ENCODE measurements around the gene ADGRV1.

- no peak for TF ChIP-seq CTCF (IDR thresholded peaks at IDR 0.05; ENCODE audit: extremely low read depth in 1 of 2, insufficient read depth in 1 of 2, low read depth in 1 of 2, low read length in 2 of 2)
- TF ChIP-seq POLR2AphosphoS5 (IDR thresholded peaks at IDR 0.05; ENCODE audit: insufficient read depth, low read depth, low read length) = no peak
- no peak for TF ChIP-seq POLR2A (IDR thresholded peaks at IDR 0.05; ENCODE audit: low read depth, low read length)
- TF ChIP-seq EZH2 (IDR thresholded peaks at IDR 0.05; ENCODE audit: borderline replicate concordance, low read depth, low read length, severe bottlenecking) = no peak
- TF ChIP-seq MAX (IDR thresholded peaks at IDR 0.05; ENCODE audit: insufficient read depth, insufficient read length) = no peak
Measured at GRCh38 chr5:90618071-90618470, 59.5 kb downstream of the ADGRV1 start.
